GM11168 (cell line): Measurements from ENCODE around the gene KLHL13.

Source experiments
- in situ Hi-C: fragments of 300-500 bp; cut with MboI; formaldehyde crosslinking; loops from one replicate; pipeline ENCODE4 v1.12.0; 2022; ENCODE audit warnings: low sequenced_read_pairs; ENCODE audit not compliant: unreplicated experiment

Gene KLHL13

GRCh38 chrX:117919755-117920154 is 196.9 kb downstream of the KLHL13 start:
- in situ Hi-C loops, result no loop called here

GRCh38 chrX:117910216-117910615 is 206.4 kb downstream of the KLHL13 start:
- in situ Hi-C loops, result no loop called here

- in situ Hi-C loops, result no loop called here
Observed at GRCh38 chrX:117898226-117898625, 218.4 kb downstream of the KLHL13 start.

- in situ Hi-C loops, result no loop called here
Observed at GRCh38 chrX:117895418-117895817, 221.2 kb downstream of the KLHL13 start.

- in situ Hi-C loops, result no loop called here
Observed at GRCh38 chrX:117892469-117892868, 224.1 kb downstream of the KLHL13 start.

GRCh38 chrX:117871796-117872195 is 244.8 kb downstream of the KLHL13 start:
- in situ Hi-C loops, result no loop called here

GRCh38 chrX:117860517-117860916 is 256.1 kb downstream of the KLHL13 start:
- in situ Hi-C loops, result no loop called here

- in situ Hi-C loops, result no loop called here
Observed at GRCh38 chrX:117854806-117855205, 261.8 kb downstream of the KLHL13 start.

GRCh38 chrX:117851025-117851424 is 265.6 kb downstream of the KLHL13 start:
- in situ Hi-C loops, result no loop called here
